HEK293 (cell line): ENCODE data around the gene KCNMA1.

Source experiments
- CTCF ChIP-seq: fragments of 450-650 bp; formaldehyde crosslinking; IDR thresholded peaks from 2 replicates; pipeline ENCODE4 v1.5.1; 2016; ENCODE audit warnings: missing biosample characterization, missing genetic modification characterization
- KLF9 ChIP-seq: fragments of 450-650 bp; formaldehyde crosslinking; IDR thresholded peaks from 2 replicates; pipeline ENCODE4 v1.5.1; 2016; ENCODE audit warnings: missing biosample characterization, missing genetic modification characterization, low read depth
- ZNF146 ChIP-seq: fragments of 450-650 bp; formaldehyde crosslinking; IDR thresholded peaks from 2 replicates; pipeline ENCODE4 v1.5.1; 2016; ENCODE audit warnings: missing biosample characterization, missing genetic modification characterization
- ZNF394 ChIP-seq: fragments of 450-650 bp; formaldehyde crosslinking; IDR thresholded peaks from 2 replicates; pipeline ENCODE4 v1.5.1; 2016; ENCODE audit warnings: missing biosample characterization, missing genetic modification characterization, mild to moderate bottlenecking, moderate library complexity, borderline replicate concordance
- ZNF623 ChIP-seq: fragments of 450-650 bp; formaldehyde crosslinking; IDR thresholded peaks from 2 replicates; pipeline ENCODE4 v1.5.1; 2016; ENCODE audit warnings: missing biosample characterization, missing genetic modification characterization
- ZNF670 ChIP-seq: fragments of 450-650 bp; formaldehyde crosslinking; IDR thresholded peaks from 2 replicates; pipeline ENCODE4 v1.5.1; 2016; ENCODE audit warnings: missing biosample characterization, missing genetic modification characterization, low read depth
- TF ChIP-seq, protein P1 (sequence below): fragments of 450-650 bp; formaldehyde crosslinking; IDR thresholded peaks from 2 replicates; pipeline ENCODE4 v1.5.0; 2017; ENCODE audit warnings: missing biosample characterization, missing genetic modification characterization, borderline replicate concordance

DNA sequence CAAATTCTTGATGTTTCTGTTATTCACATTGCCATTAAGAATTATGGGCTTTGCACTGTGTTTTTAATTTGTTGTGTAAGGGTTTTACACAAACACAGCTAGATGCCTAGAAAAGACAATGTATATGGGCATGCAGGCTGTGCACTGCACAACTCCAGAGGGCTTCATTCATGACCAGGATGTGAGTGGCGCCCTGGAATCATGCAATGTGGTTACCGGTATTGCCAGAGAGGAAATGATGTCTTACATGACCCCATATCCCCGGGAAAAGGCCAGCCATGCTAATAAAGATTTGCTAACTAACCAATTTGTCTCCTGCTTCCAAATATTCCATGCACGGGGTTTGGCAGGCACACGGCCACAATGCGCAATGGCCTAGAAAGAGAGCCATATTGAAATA is 16.9 kb downstream of the KCNMA1 start:
- TF ChIP-seq CTCF (tag by site-specific recombination) = no peak
- TF ChIP-seq ZNF146 (tag by site-specific recombination) = no peak
- no peak for TF ChIP-seq ZNF670
- no peak for TF ChIP-seq ZNF623
- no peak for TF ChIP-seq ZNF394 (tag by site-specific recombination)
- no peak for TF ChIP-seq KLF9
- TF ChIP-seq, protein P1, sequence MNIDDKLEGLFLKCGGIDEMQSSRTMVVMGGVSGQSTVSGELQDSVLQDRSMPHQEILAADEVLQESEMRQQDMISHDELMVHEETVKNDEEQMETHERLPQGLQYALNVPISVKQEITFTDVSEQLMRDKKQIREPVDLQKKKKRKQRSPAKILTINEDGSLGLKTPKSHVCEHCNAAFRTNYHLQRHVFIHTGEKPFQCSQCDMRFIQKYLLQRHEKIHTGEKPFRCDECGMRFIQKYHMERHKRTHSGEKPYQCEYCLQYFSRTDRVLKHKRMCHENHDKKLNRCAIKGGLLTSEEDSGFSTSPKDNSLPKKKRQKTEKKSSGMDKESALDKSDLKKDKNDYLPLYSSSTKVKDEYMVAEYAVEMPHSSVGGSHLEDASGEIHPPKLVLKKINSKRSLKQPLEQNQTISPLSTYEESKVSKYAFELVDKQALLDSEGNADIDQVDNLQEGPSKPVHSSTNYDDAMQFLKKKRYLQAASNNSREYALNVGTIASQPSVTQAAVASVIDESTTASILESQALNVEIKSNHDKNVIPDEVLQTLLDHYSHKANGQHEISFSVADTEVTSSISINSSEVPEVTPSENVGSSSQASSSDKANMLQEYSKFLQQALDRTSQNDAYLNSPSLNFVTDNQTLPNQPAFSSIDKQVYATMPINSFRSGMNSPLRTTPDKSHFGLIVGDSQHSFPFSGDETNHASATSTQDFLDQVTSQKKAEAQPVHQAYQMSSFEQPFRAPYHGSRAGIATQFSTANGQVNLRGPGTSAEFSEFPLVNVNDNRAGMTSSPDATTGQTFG = no peak
